Activated CD4-positive, CD25-positive, alpha-beta regulatory T cell treated with anti-CD3 and anti-CD28 coated beads, Interleukin-2, amount 50 U/mL, for 24 hours (primary cell): Measurements from ENCODE around the gene PRKAR1B.

Experiments used
- ATAC-seq, 2 donors: fragments of 150-1000 bp; cut with Tn5 transposase; one replicate each; pipeline ENCODE4 v1.10.0; 2021; ENCODE audit warnings: mild to moderate bottlenecking in 1 of 2, moderate library complexity in 1 of 2

PRKAR1B gene

DNA sequence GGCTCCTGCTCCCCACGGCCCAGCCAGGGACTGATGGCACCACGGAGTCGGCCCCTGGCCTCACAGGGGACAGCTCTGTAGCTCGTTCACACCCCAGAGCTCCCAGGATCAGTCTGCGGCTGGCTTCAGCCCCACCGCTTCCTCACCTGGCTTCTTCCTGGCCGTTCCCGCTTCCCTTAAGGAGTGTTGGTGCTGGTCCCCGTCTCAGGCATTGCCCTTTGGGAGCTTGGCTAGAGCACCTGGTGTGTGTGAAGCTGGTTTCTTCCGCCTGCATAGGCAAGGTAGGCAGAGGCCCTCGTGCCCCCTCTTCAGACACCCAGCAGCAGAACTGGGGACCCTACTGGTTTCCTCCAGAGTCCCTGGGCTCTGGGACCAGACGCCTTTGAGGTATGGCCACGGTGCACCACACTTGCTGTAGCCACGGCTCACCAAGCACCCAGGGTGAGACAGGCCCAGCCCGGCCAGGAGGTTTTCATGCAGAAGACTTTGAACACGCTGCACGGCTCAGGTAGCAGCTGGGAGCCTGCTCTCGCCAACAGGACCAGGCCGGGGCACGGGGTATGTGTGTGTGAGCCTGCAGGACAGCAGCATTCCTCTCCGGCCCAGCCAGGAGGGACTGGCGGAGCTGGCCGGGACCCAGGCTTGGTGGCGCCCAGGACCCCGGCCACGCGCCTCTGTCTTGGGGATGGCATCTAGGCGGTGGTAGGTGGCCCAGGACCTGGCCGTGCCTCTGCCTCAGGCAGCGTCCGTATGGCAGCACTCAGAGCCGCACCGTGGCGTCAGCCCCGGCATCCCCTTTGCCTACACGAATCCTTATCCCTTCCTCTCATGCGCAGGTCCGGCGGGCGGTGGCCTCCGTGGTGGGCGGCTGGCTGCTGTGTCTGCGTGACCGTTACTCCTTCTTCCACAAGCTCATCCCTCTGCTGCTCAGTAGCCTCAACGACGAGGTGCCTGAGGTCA lies 13.2 kb upstream of the PRKAR1B start:
- ATAC-seq, result no peak

DNA sequence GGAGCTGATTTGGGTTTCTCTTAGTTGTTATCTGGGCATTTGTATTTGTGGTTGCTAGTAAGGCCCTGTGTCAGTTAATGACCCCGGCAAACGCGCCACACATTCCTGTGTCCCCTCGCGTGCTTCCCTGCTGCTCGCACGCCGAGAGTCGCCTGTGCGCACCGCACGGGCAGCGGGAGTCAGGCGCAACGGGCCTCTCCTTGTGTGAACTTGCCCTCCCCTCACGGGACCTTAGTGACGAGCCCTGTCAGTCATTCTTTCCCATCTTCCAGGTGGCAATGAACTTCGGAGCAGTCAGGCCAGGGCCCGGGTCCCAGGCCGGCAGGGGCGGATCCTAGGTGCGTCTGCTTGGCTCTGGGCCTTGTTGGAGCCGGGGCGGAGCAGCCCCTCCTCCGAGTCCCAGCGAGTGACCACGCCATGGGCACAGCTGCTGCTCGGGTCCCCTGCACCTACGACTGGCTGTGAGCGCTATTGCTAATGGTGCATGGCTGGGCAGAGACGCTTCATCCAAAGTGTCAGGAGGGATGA lies 12.4 kb upstream of the PRKAR1B start:
- ATAC-seq, result no peak

DNA sequence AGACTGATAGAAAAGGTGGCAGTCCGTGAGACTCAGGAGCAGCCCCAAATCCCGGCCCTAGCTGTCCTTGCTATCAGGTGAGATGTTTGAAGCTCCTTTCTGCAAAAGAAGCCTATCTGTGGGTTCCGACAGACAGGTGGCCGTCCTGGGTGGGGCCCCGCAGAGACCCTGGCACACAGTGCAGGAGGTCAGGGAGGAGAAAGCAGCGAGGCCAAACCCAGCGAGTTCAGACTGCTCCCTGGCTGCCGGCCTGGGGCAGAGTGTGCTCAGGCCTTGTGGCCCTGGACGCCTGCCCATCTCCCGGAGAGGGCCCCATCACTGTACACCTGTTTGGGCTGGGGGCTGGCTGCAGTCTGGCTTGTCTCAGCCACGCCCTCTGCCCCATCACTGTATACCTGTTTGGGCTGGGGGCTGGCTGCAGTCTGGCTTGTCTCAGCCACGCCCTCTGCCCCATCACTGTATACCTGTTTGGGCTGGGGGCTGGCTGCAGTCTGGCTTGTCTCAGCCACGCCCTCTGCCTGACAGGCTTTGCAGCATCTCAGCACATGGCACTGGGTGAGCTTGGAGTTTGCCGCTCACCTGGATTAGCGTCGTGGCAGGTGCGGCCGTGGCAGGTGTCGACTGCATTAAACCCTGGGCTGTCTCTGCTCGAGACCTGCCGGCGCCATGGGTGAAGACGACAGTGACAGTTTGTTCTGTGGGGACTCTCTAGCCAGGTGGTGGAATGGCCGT lies 11.8 kb upstream of the PRKAR1B start:
- ATAC-seq, result no peak

DNA sequence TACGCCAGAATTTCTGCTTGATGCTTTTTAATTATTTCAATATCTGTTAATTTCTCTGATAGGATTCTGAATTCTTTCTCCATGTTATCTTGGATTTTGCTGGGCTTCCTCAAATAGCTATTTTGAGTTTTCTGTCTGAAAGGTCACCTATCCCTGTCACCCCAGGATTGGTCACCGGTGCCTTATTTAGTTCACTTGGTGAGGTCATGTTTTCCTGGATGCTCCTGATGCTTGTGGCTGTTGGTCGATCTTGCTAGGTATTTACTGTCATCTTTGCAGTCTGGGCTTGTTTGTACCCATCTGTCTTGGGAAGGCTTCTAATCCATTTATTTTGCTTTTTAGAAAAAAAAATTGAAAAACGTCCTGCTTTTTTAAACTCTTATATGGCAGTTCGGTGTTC lies 11.2 kb upstream of the PRKAR1B start:
- no peak for ATAC-seq

DNA sequence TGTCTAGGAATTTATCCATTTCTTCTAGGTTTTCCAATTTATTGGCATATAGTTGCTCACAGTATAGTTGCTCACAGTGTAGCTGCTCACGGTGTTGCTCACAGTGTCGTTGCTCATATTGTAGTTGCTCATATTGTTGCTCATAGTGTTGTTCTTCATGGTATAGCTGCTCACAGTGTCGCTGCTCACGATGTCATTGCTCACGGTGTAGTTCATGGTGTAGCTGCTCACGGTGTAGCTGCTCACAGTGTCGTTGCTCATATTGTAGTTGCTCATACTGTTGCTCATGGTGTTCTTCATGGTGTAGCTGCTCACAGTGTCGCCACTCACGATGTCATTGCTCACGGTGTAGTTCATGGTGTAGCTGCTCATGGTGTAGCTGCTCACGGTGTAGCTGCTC lies 7.7 kb upstream of the PRKAR1B start:
- ATAC-seq, result no peak

DNA sequence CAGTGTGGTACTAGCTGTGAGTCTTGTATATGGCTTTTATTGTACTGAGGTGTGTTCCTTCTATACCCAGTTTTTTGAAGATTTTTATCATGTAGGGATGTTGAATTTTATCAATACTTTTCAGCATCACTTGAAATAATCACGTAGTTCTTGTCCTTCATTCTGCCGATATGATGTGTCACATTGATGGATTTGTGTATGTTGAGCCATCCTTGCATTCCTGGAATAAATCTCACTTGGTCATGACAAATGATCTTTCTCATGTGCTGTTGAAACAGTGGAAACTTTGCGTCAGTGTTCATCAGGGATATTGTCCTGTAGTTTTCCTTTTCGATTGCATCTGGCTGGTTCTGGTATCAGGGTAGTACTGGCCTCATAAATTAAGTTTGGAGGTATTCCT lies 7.1 kb upstream of the PRKAR1B start:
- no peak for ATAC-seq

DNA sequence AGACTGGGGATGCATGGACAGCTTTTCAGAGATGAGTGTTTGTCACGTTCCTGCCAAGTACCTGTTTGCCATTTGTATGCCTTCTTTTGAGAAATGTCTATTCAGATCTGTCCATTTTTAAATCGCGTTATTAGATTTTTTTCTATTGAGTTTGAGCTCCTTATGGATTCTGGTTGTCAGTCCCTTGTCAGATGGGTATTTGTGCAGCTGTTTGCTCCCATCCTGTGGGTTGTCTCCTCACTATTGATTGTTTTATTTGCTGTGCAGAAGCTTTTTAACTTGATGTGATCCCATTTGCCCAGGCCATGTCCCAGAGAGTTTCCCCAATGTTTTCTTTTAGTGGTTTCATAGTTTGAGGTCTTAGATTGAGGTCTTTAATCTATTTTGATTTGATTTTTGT lies 5.5 kb upstream of the PRKAR1B start:
- ATAC-seq, result no peak

DNA sequence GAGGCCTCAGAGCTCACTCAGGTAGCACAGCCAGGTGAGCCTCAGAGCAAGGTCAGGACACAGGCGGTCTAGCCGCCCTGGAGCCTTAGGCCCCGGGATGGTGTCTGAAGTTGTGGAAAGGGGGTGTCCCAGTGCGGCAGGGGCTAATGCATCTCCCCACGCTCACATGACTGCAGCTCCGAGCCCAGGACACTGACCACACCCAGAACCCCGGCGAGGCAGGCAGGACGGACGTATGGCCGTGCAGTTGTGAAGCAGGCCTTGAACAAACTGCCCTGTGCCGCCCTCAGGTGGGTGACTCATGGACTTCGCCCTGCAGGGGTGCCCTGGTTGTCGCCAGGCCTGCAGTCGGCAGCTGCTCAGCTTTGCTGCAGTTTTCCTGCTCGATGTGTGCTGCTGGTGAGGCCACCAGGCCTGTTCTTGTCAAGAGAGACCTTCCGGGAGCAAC lies 5.0 kb upstream of the PRKAR1B start:
- ATAC-seq, result peak in 1 of 2 donors; percentile 25

DNA sequence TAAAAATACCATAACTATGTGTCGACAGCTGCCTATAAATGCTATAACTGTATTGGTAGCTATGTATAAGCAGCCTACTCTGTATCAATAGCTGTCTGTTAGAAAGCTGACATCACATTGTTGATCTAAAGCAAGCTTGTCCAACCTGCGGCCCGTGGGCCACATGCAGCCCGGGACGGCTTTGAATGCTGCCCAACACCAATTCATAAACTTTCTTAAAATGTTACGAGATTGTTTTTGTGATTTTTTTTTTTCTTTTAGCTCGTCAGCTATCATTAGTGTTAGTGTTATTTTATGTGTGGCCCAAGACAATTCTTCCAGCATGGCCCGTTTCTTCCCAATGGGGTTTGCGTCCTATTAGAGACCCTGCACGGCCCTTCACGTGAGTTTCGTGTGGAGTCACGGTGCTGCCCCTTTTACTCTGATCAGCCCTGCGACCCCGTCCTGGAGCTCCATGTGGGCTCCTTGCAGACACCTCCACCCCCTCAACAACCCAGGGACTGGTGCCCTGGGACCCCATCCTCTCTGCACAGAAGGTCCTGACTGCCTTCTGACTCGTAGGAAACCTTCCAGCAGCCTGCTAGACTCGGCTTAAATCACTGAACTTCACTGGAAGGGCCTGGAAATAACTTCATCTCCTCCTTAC lies 4.5 kb upstream of the PRKAR1B start:
- no peak for ATAC-seq

DNA sequence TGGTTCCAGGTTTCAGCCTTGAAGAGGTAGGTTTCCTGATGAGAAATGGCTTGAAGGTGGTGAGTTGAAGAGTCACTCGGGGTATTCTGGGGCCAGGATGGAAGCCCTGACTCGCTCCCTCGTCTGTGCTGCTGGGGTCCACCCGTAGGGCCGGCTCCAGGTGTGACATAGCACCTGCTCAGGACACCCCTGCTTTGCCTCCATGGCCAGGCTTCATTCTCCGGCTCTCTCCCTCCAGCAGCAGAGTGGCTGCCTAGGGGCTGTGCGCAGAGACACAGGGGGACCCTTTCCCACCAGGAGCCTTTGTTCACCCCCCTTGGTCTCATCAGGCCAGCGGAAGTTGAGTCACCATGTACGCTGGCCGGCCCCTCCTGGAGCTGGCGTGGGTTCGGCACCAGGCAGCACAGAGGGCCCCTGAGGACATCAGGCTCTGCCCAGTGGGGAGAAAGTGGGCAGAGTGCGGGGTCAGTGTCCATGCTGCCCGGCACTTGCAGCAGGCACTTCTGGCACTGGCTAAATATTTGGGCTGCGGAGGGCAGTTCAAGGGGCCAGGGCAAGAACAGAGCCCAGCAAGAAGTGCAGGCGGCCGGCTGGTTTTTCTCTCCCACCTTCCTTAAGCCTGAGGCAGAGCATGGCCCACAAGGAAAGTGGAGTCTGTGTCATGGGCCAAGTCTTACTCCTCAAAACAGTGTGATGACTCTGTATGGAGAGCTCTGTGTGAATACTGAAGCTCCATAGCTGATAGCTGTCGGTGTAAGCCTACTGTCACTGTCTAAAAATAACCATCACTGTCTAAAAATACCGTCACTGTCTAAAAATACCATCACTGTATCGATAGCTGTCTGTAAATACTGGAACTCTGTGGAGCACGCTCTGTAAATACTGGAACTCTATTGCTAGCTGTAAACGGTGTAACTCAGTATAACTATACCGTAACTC lies 3.7 kb upstream of the PRKAR1B start:
- ATAC-seq, result no peak

DNA sequence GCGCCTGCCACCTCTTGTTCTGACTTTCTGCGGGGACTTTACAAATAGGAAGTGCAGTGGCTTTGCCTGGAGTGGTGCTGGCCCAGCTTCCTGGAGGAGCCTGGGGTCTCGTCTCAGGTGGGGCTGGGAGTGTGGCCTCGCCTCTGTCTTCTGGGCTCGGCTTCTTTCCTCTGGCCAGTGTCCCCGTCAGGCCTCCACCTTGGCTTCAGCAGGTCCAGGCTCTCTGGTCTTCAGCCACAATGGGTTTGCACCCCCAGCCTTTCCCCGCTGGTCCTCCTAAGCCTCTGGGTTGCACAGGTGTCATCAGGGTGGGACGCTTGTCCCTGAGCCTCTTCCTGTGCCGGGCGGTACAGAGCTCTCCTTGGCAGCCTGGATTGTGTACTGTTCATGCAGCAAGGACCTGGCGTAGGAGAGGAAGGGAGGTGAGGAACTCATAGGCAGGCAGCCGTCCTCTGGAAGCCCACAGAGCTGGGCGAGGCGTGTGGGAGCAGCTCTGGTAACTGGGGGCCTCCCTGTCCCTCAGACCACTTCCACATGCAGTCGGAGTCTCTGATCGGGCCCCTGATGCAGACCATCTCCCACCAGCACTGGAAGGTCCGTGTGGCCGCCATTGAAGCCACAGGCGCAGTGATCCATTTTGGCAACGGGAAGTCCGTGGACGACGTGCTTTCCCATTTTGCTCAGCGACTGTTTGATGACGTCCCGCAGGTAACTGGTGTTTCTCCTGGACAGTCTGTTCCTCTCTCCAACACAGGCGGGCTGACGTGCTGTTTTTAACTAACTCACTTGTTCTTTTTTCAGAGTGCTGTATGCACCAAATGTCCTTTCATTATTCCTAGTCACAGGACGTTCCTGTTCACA lies 2.3 kb upstream of the PRKAR1B start:
- no peak for ATAC-seq

DNA sequence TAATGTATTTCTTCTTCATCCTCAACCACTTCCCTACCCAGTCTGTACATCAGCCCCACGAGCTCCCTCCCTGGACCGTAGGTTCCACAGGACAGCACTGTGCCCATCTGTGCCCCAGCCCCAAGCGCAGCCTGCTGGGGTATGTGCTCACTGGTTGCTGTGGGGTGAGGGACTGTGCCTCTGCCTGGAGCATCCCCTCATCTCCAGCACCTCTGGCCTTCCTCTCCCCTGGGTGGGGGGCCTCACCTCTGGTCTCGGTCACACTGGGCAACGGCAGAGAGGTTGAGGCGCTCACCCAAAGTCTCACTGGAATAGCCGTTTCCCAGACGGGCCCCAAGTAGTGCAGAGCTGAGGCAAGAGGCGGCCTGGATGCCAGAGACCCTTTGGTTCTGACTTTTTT lies 1.5 kb upstream of the PRKAR1B start:
- ATAC-seq, result no peak

DNA sequence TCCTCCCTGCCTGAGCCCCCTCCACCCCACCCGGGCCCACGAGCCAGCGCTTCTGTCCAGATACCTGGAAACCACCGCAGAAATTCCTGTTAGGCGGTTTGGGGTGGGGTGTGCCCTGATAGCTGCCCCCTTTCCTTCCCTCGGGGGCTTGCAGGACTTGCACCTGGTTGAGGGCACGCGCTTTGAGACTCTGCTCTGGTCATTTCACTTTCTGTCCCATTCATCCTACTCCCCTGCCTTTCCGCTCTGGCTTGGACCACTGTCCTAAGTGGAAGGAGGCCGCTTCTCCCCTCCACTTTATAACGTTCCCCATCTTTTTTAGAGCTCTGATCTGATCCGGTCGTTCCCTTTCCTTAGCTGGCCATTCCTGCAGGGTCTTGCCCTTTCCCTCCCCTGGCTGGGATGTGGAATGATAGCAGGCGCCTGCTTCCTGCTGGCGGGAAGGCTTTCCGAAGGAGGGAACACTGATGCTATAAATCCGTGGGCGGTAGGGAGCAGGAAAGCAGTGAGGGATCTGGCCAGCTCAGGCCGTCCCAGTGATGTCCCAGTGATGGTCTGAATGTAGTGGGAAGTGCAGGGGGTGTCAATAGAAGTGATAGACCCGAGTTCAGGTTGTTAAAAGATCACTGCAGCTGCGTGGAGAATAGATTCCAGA lies 852 bp upstream of the PRKAR1B start:
- ATAC-seq, result no peak

DNA sequence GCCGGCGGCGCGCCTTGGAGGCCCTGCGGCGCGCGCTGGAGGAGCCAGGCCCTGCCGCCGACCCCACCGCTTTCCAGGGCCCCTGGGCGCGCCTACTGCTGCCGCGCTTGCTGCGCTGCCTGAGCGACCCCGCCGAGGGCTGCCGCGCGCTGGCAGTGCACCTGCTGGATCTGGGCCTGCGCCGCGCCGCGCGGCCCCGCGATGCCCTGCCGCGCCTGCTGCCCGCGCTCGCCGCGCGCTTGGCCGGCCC lies 302 bp downstream of the PRKAR1B start:
- peak; percentile 18 to 30 for ATAC-seq

DNA sequence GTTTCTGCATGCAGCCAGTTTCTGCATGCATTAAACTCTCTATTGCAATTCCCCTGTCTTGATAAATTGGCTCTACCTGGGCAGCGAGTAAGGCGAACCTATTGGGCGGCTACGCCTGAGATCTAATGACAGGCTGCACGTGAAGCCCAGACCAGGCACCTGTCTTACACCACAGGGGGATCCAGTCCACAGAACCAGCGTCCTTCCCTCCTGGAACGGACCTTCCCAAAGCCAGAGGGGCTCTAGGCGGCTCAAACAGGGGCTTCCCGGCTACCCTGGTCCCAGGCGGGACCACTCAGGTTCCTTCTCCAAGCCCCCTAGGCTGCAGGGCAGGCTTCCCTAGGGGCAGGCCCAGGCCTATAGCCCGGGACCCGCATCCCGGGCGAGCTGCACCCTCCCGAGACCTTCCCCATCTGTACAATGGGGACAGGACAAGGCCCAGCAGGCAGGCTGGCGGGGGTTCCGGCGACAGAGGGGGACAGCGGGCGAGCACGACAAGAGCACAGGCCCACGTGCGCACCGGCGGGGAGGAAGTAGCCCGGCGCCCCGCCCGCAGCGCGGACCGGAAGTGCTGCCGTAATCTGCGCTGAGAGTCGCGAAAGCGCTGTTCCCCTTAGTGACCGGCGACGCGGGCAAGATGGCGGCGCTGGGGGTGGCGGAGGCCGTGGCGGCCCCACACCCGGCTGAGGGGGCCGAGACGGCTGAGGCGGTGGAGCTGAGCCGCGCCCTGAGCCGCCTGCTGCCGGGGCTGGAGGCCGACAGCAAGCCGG lies 812 bp downstream of the PRKAR1B start, which contains the start of gene DNAAF5:
DNAAF5 (plus strand) TSS at position 616 of the 770 bp plus-strand sequence; CDS start at position 638, 22 bp downstream.
- ATAC-seq, result peak; percentile 90 to 92

DNA sequence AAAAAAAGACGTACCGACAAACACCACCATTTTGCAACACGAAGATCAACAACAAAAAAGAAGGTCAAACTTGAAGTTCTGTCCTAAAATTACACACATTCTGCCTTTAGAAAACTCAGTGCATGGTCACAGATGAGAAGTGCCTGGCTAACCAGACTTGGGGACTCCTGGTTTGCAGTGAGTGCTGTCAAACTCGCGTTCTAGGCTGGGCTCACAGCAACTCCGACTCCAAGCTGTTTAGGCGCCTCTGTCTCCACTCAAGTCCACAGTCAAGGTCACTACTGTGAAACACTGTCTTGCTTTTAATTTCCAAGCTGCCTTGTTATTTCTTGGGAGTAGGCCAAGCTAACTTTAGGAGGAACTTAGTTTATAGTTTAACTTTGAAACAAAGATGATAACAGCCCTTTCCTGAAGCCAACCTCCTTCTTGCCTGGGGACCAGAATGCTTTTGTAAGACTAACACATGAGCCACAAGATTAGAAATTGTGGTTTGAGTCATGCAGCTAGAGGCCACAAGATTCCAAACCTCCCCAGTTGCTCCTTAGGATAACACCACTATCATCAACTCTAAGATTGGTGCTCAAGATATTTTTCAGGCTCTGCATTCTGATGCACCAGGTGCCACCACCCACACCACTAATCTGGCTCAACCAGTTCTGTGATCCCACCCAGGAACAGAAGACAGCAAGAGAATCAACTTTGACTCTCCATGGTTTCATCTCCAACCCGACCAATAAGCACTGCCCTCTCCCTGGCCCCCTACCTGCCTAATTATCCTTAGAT lies 1.7 kb downstream of the PRKAR1B start:
- no peak for ATAC-seq

DNA sequence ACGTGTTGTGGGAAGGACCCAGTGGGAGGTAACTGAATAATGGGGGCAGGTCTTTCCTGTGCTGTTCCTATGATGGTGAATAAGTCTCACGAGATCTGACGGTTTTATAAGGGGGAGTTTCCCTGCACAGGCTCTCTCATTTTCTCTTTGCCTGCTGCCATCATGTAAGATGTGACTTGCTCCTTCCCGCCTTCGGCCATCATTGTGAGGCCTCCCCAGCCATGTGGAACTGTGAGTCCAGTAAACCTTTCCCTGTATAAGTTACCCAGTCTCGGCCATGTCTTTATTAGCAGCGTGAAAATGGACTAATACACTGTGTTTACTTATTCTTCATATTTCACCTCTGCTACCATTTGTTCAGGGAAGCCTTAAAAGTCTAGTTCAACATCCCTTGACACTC lies 2.8 kb downstream of the PRKAR1B start:
- ATAC-seq, result no peak

DNA sequence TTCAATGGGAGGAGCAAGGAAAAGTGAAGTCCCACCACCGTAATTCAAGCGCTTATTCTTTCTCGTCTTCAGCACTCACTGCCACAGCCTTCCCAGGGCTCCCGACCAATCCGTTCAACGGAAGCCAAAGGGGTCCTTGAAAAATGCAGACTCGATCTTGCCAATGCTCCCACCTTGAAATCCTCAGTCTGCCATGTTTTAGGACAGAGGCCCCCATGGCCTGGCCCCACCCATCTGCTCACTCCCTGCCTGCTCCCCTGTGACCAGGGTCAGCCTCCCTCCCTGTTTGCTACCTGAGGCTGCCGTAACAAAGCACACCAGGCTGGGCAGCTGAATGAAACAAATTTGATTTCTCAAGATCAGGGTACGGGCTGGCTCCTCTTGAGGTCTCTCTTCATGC lies 3.5 kb downstream of the PRKAR1B start:
- no peak for ATAC-seq
